ENCODE results near the gene AAK1. TPM values are rescaled to one million over a fixed set of nuclear protein-coding genes. Genes with fewer than 3 reads are reported as not detected.
A peak's percentile ranks its signal among the peaks of the same experiment; 100 is the strongest.
"Not testable (repeated sequence)": the region's sequence is repeated elsewhere in the genome, so short reads cannot be mapped to it uniquely, and the experiment has no call there.

The AAK1 gene
- total RNA-seq, 1 experiment from 2014 or later, result 30.6 TPM

- Mint-ChIP-seq H3K4me1 (no peaks in the 10 kb centered on the region), H3K36me3 (ENCODE audit: insufficient read depth in 1 of 3, low read depth in 3 of 3) (peaks cover 0 to 14% (median 2%) of the 10 kb centered on the region in 3 experiments; a peak in 3 of 7 replicates), H3K27me3 (ENCODE audit: low read depth) (no peaks in the 10 kb centered on the region), H3K27ac (peak overlapping the region in 1 of 3 experiments; percentile 19; a peak in 1 of 7 replicates), H3K4me3 (no peak overlapping the region), H3K9me3 (no peaks in the 10 kb centered on the region)
- Histone ChIP-seq H3K9ac (ENCODE audit: extremely low read depth, insufficient read length, low read length) (no peak overlapping the region), H2BK12ac (ENCODE audit: insufficient read length, low read depth, low read length) (no peak overlapping the region), H3K27me3 (ENCODE audit: insufficient read depth, low read length) (no peaks in the 10 kb centered on the region), H4K20me1 (ENCODE audit: control insufficient read depth, insufficient read depth, insufficient read length) (no peaks in the 10 kb centered on the region), H3K14ac (ENCODE audit: insufficient read depth, low read length) (no peak overlapping the region), H2BK20ac (ENCODE audit: low read depth, low read length, poor library complexity, severe bottlenecking) (no peak overlapping the region), H2BK5ac (ENCODE audit: insufficient read length, low read length) (no peak overlapping the region), H4K8ac (replicated peaks; ENCODE audit: insufficient read length, low read depth, low read length) (no peak overlapping the region), H2BK120ac (ENCODE audit: low read depth, low read length, poor library complexity, severe bottlenecking) (no peak overlapping the region), H3K4me2 (ENCODE audit: insufficient read depth, insufficient read length, low read length) (no peak overlapping the region), H4K91ac (ENCODE audit: insufficient read length, low read depth, low read length) (no peak overlapping the region), H2AK5ac (ENCODE audit: insufficient read length, low read length) (no peak overlapping the region), H3K18ac (ENCODE audit: insufficient read length, low read depth, low read length) (no peak overlapping the region), H3K79me2 (ENCODE audit: insufficient read depth, low read length) (no peaks in the 10 kb centered on the region), H4K5ac (ENCODE audit: insufficient read length, low read depth, low read length) (no peak overlapping the region), H2AFZ (ENCODE audit: low read length) (no peak overlapping the region), H3K56ac (ENCODE audit: insufficient read length, low read depth, low read length) (no peak overlapping the region), H2BK15ac (ENCODE audit: low read depth, low read length) (no peak overlapping the region), H3K4me1 (ENCODE audit: insufficient read depth, low read length) (peaks cover 3% of the 10 kb centered on the region; the same call in 1 of the 2 replicates), H3K79me1 (ENCODE audit: insufficient read depth, low read depth, low read length, poor library complexity, severe bottlenecking) (no peaks in the 10 kb centered on the region), H3K4ac (ENCODE audit: low read depth, low read length) (no peak overlapping the region), H3K23ac (ENCODE audit: insufficient read length, low read depth, low read length) (no peak overlapping the region), H3K23me2 (ENCODE audit: insufficient read length, low read depth, low read length, poor library complexity, severe bottlenecking) (no peaks in the 10 kb centered on the region), H3T11ph (ENCODE audit: low read length) (no peak overlapping the region), H3K9me3 (ENCODE audit: control insufficient read depth, low read depth, low read length) (no peaks in the 10 kb centered on the region), H3K27ac (ENCODE audit: insufficient read length, low read depth, low read length) (no peak overlapping the region)
- no CpG with 5 or more reads among the region's 7 CpGs for WGBS (ENCODE audit: extremely low coverage, insufficient read length, low lambda C conversion rate)
- DNase-seq, result no peak
- no peak for TF ChIP-seq CTCF (conservative IDR thresholded peaks at IDR 0.05)
These were observed 89.5 kb downstream of the AAK1 start for GRCh38 chr2:69553991-69554390.

- not testable (repeated sequence) for H2AFZ ChIP-seq (ENCODE audit: low read length); H3K9me3 ChIP-seq (ENCODE audit: control insufficient read depth, low read depth, low read length); H3K9me3 Mint-ChIP-seq; H3K27me3 ChIP-seq (ENCODE audit: insufficient read depth, low read length); H4K91ac ChIP-seq (ENCODE audit: insufficient read length, low read depth, low read length); H3K9ac ChIP-seq (ENCODE audit: extremely low read depth, insufficient read length, low read length); H3K14ac ChIP-seq (ENCODE audit: insufficient read depth, low read length); H3K18ac ChIP-seq (ENCODE audit: insufficient read length, low read depth, low read length); H3K4me1 Mint-ChIP-seq; H3K79me1 ChIP-seq (ENCODE audit: insufficient read depth, low read depth, low read length, poor library complexity, severe bottlenecking); H3K4me3 Mint-ChIP-seq; H3T11ph ChIP-seq (ENCODE audit: low read length); H4K20me1 ChIP-seq (ENCODE audit: control insufficient read depth, insufficient read depth, insufficient read length); H3K4ac ChIP-seq (ENCODE audit: low read depth, low read length); H3K27ac Mint-ChIP-seq; H2BK20ac ChIP-seq (ENCODE audit: low read depth, low read length, poor library complexity, severe bottlenecking); H3K27ac ChIP-seq (ENCODE audit: insufficient read length, low read depth, low read length); H3K4me2 ChIP-seq (ENCODE audit: insufficient read depth, insufficient read length, low read length); H2BK5ac ChIP-seq (ENCODE audit: insufficient read length, low read length); H3K23ac ChIP-seq (ENCODE audit: insufficient read length, low read depth, low read length); H2BK12ac ChIP-seq (ENCODE audit: insufficient read length, low read depth, low read length); H4K8ac ChIP-seq (replicated peaks; ENCODE audit: insufficient read length, low read depth, low read length); H2BK120ac ChIP-seq (ENCODE audit: low read depth, low read length, poor library complexity, severe bottlenecking); H3K79me2 ChIP-seq (ENCODE audit: insufficient read depth, low read length); H2AK5ac ChIP-seq (ENCODE audit: insufficient read length, low read length); H2BK15ac ChIP-seq (ENCODE audit: low read depth, low read length); H3K23me2 ChIP-seq (ENCODE audit: insufficient read length, low read depth, low read length, poor library complexity, severe bottlenecking); DNase-seq; H3K56ac ChIP-seq (ENCODE audit: insufficient read length, low read depth, low read length); H3K4me1 ChIP-seq (ENCODE audit: insufficient read depth, low read length); H3K27me3 Mint-ChIP-seq (ENCODE audit: low read depth); H4K5ac ChIP-seq (ENCODE audit: insufficient read length, low read depth, low read length)
- WGBS (ENCODE audit: extremely low coverage, insufficient read length, low lambda C conversion rate), result no CpG with 5 or more reads among the region's 12 CpGs
- H3K36me3 Mint-ChIP-seq (ENCODE audit: insufficient read depth in 1 of 3, low read depth in 3 of 3), result peaks cover 10 to 30% (median 12%) of the 10 kb centered on the region in 3 experiments; a peak in 6 of 7 replicates
These were observed 93.0 kb downstream of the AAK1 start for GRCh38 chr2:69550511-69550910.
